Measurements from ENCODE around the gene DMXL1.

DMXL1 gene

DNA sequence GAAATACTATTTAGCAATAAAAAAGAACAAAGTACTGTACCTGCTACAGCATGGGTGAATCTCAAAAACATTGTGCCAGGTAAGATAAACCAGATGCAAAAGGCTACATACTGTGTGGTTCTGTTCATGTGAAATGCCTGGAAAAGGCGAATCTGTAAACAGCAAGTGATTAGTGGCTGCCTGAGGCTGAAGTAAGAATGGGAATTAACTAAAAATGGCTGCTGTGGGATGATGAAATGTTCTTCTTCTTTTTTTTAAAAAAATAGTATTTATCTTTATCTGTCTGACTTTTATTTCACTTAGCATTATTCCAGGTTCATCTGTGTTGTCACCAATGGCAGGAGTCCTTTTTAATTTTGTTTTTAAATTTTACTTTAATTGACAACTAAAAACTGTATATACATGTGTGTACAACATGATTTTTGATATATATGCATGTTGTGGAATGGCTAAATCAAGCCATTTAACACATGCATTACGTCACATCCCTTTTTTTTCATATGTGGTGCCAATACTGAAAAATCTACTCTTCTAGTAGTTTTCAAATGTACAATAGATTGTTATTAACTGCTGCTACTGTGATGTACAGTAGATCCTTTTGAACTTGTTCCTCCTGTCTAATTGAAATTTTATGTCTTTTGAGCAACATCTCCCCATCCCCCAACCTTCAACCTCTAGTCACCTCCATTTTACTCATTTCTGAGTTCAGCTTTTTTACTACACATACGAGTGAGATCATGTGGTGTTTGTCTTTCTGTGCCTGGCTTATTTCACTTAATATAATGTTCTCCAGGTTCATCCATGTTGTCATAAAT is 222.0 kb downstream of the DMXL1 start:
- DNase-seq, result no peak

DNA sequence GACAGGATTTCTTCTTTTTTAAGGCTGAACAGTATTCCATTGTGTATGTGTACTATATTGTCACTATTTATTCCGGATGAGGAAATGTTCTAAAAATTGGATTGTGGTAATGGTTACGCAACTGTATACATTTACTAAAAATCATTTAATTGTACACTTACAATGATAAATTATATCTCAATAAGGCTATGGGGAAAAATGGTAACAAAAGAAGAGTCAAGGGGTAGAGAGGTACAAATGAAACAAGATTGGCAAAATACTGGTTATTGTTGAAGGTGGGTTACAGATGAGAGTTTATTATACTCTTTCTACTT is 222.6 kb downstream of the DMXL1 start:
- no peak for DNase-seq
